ENCODE data around the gene STXBP1. TPM values are rescaled to one million over a fixed set of nuclear protein-coding genes. Genes with fewer than 3 reads are reported as not detected.

The STXBP1 gene
- total and polyA plus RNA-seq, 9 of the 15 experiments (the other 6 are each of a cell fraction or from before 2014, with no cell fraction given), result 4.6 to 35.1 (median 9.7) TPM

- TF ChIP-seq MGA (IDR thresholded peaks at IDR 0.05) (no peak), BCL6 (CRISPR knock-in tag; IDR thresholded peaks at IDR 0.05) (no peak), SAP30 (IDR thresholded peaks at IDR 0.05; ENCODE audit: borderline replicate concordance, insufficient read depth, low read depth, low read length, poor library complexity, severe bottlenecking) (no peak), POLR2G (IDR thresholded peaks at IDR 0.05; ENCODE audit: low read depth, low read length) (no peak), ZNF445 (CRISPR knock-in tag; IDR thresholded peaks at IDR 0.05; ENCODE audit: low read depth) (no peak), CC2D1A (IDR thresholded peaks at IDR 0.05) (no peak), RBM25 (IDR thresholded peaks at IDR 0.05; ENCODE audit: low read depth, low read length, severe bottlenecking) (no peak), ARID1B (IDR thresholded peaks at IDR 0.05) (no peak)
Measured at GRCh38 chr9:127569886-127570401, 42.1 kb upstream of the STXBP1 start (continued).

Data from K562 (cell line).